Suprapubic skin (tissue), 4 donors: ENCODE data around the gene FOS.
A peak's percentile ranks its signal among the peaks of the same experiment; 100 is the strongest.

ENCODE experiments used
- CTCF ChIP-seq, 2 donors: fragments of 200-600 bp in 1 of 2; fragments of 450-650 bp in 1 of 2; sonication (generic) in 1 of 2; IDR thresholded peaks; one replicate each; pipeline ENCODE4 v1.5.1; 2016 to 2019; ENCODE audit warnings: antibody characterized with exemption in 2 of 2, mild to moderate bottlenecking in 1 of 2, moderate library complexity in 1 of 2
- POLR2A ChIP-seq, 2 donors: fragments of 450-650 bp; IDR thresholded peaks; one replicate each; pipeline ENCODE4 v1.6.1; 2017; ENCODE audit warnings: antibody characterized with exemption in 2 of 2, mild to moderate bottlenecking in 2 of 2, moderate library complexity in 2 of 2
- POLR2AphosphoS5 ChIP-seq, 3 donors: sonication (generic); formaldehyde crosslinking; IDR thresholded peaks; one replicate each; pipeline ENCODE4 v1.6.1; 2017; ENCODE audit warnings: antibody characterized with exemption in 3 of 3

- TF ChIP-seq POLR2AphosphoS5 (IDR thresholded peaks at IDR 0.05) (peak in 2 of 3 donors; percentile 41 to 64), CTCF (IDR thresholded peaks at IDR 0.05) (no peak), POLR2A (IDR thresholded peaks at IDR 0.05) (peak in 1 of 2 donors; percentile 33)
Measured at GRCh38 chr14:75274899-75275569, 3.6 kb upstream of the FOS start.
